Glutamatergic neuron (in vitro differentiated cells): ENCODE results near the gene FGF14. TPM values are rescaled to one million over a fixed set of nuclear protein-coding genes. Genes with fewer than 3 reads are reported as not detected.

Experiments
- DNase-seq: peaks from one replicate; pipeline ENCODE4 v3.0.0; 2022
- H3K27ac Mint-ChIP-seq: one replicate; pipeline ENCODE4 v1.8.0; 2020; ENCODE audit warnings: mild to moderate bottlenecking, mixed read lengths, inconsistent platforms; ENCODE audit not compliant: unreplicated experiment
- H3K27me3 Mint-ChIP-seq: one replicate; pipeline ENCODE4 v1.8.0; 2020; ENCODE audit warnings: mild to moderate bottlenecking, moderate library complexity, mixed read lengths, inconsistent platforms; ENCODE audit not compliant: unreplicated experiment
- H3K36me3 Mint-ChIP-seq: one replicate; pipeline ENCODE4 v1.8.0; 2020; ENCODE audit warnings: mild to moderate bottlenecking, mixed read lengths, inconsistent platforms; ENCODE audit not compliant: unreplicated experiment
- H3K4me1 Mint-ChIP-seq: one replicate; pipeline ENCODE4 v1.8.0; 2020; ENCODE audit warnings: mild to moderate bottlenecking, low read depth, mixed read lengths, inconsistent platforms; ENCODE audit not compliant: unreplicated experiment
- H3K4me3 Mint-ChIP-seq: one replicate; pipeline ENCODE4 v1.8.0; 2020; ENCODE audit warnings: mild to moderate bottlenecking, mixed read lengths, inconsistent platforms; ENCODE audit not compliant: unreplicated experiment
- H3K9me3 Mint-ChIP-seq: one replicate; pipeline ENCODE4 v1.8.0; 2020; ENCODE audit warnings: mild to moderate bottlenecking, moderate library complexity, mixed read lengths, inconsistent platforms; ENCODE audit not compliant: unreplicated experiment
- total RNA-seq: library from RNA; stranded (reverse); fragmentation: NEBNext Ultra II Directional; extraction: Animal tissue kit (Norgen Biotek cat#: 25700); gene quantifications from one replicate; pipeline ENCODE4 v1.2.1, GENCODE V29; 2021; ENCODE audit not compliant: unreplicated experiment
- TF ChIP-seq, protein P1 (sequence below): fragments of 200-600 bp; sonication (generic); IDR thresholded peaks from one replicate; pipeline ENCODE4 v1.5.0; 2021; ENCODE audit not compliant: partially characterized antibody, unreplicated experiment

The FGF14 gene
- total RNA-seq, 1 donor from 2014 or later = 17.8 TPM

DNA sequence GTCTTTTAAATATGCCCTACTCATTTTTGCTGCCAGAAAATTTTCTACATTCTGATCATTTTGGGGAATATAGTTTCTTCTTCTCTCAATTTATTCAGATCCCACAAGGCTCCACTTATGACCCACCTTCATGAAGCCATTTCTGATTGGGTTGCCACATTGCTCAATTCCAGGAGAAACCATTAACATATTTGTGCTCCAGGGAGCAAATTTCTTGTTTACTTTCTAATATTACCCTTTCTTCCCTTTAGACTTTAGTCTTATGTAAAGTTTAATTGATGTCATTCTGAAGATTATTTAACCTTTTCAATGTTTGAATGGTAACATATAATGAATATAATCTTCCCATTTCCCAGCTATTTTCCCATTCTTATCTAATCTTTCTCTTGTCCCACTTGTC lies 617.5 kb downstream of the FGF14 start:
- no peak overlapping the region for H3K4me3 Mint-ChIP-seq
- no peaks in the 10 kb centered on the region for H3K36me3 Mint-ChIP-seq
- peaks cover 4% of the 10 kb centered on the region for H3K4me1 Mint-ChIP-seq
- DNase-seq = no peak
- H3K9me3 Mint-ChIP-seq = peaks cover 2% of the 10 kb centered on the region
- TF ChIP-seq, protein P1, sequence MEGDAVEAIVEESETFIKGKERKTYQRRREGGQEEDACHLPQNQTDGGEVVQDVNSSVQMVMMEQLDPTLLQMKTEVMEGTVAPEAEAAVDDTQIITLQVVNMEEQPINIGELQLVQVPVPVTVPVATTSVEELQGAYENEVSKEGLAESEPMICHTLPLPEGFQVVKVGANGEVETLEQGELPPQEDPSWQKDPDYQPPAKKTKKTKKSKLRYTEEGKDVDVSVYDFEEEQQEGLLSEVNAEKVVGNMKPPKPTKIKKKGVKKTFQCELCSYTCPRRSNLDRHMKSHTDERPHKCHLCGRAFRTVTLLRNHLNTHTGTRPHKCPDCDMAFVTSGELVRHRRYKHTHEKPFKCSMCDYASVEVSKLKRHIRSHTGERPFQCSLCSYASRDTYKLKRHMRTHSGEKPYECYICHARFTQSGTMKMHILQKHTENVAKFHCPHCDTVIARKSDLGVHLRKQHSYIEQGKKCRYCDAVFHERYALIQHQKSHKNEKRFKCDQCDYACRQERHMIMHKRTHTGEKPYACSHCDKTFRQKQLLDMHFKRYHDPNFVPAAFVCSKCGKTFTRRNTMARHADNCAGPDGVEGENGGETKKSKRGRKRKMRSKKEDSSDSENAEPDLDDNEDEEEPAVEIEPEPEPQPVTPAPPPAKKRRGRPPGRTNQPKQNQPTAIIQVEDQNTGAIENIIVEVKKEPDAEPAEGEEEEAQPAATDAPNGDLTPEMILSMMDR = no peak
- no peak overlapping the region for H3K27ac Mint-ChIP-seq
- H3K27me3 Mint-ChIP-seq = peaks cover 4% of the 10 kb centered on the region

DNA sequence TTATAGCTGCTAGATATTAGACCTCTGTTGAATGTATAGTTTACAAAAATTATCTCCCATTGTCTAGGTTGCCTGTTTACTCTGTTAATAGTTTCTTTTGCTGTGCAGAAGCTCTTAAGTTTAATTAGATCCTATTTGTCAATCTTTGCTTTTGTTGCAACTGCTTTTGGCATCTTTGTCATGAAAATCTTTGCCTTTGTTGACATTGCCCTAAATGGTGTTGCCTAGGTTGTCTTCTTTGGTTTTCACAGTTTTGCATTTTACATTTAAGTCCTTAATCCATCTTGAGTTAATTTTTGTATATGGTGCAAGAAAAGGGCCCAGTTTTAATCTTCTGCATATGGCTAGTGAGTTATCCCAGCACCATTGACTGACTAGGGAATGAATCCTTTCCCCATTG lies 618.3 kb downstream of the FGF14 start:
- Mint-ChIP-seq H3K36me3 (peaks cover 1% of the 10 kb centered on the region), H3K9me3 (peaks cover 2% of the 10 kb centered on the region), H3K4me3 (no peak overlapping the region), H3K27ac (no peak overlapping the region), H3K27me3 (peaks cover 4% of the 10 kb centered on the region), H3K4me1 (peaks cover 4% of the 10 kb centered on the region)
- no peak for DNase-seq
- TF ChIP-seq, protein P1 = no peak

DNA sequence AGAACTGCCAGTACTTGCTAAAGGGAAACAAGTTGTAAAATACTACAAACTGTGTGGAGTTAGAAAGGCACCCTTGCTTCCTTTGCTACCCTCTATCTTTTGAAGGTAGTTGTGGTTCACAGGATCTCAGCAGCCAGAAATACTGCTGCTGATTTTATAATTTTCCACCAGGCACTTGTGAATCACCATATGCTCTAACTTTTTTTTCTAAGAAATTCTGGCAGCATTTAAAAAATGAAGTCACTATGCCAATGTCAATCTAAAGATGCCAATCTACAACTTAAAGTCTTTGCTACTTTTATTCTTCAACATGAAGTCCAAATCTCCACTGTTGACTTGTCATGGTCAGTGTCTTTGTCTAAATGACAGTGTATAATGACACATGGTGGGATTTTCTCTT lies 621.6 kb downstream of the FGF14 start:
- Mint-ChIP-seq H3K9me3 (peaks cover 5% of the 10 kb centered on the region), H3K4me1 (no peaks in the 10 kb centered on the region), H3K27me3 (peaks cover 2% of the 10 kb centered on the region), H3K27ac (no peak overlapping the region), H3K36me3 (peaks cover 7% of the 10 kb centered on the region), H3K4me3 (no peak overlapping the region)
- DNase-seq = no peak
- TF ChIP-seq, protein P1 = no peak

DNA sequence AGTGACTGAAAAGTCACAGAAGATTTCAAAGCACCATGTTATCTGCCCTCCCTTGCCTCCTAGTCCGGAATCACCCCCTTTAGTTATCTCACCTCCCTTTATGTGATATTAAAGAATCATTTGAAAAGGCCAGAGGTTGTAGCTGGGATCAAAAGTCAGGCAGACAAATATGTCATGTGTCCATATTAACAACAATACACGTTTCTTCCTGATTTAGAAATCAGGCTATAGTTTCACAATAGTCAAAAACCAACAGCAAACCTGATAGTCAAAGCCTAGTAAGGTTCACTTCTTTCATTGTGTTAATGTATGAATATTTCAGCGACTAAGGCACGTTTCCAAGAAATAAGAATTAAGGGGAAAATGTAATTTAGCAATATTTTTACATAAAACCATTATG lies 622.7 kb downstream of the FGF14 start:
- DNase-seq = no peak
- Mint-ChIP-seq H3K36me3 (peaks cover 7% of the 10 kb centered on the region), H3K9me3 (peaks cover 5% of the 10 kb centered on the region), H3K4me1 (no peaks in the 10 kb centered on the region), H3K4me3 (no peak overlapping the region), H3K27me3 (peaks cover 2% of the 10 kb centered on the region), H3K27ac (no peak overlapping the region)
- TF ChIP-seq, protein P1 = no peak

DNA sequence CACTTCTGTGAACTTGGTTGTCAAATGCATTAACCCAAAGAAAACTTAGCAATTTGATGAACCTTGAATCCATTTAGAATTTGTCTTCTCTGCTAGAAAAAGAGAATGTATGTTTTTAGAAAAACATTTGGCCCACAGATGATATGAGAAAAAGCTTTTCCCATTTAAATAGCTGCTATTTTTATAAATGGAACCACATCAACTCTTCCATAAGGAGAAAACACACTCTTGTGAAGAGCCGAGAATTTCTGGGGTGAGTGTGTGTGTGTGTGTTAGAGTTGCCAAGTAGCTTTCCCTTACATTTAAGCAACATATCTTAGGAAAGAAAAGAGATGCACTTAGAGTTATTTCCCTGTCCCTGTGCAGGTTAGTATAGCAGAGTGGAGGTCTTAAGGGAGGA lies 626.6 kb downstream of the FGF14 start:
- Mint-ChIP-seq H3K27me3 (no peaks in the 10 kb centered on the region), H3K9me3 (peaks cover 2% of the 10 kb centered on the region), H3K27ac (no peak overlapping the region), H3K36me3 (peaks cover 7% of the 10 kb centered on the region), H3K4me1 (peaks cover 2% of the 10 kb centered on the region), H3K4me3 (no peak overlapping the region)
- DNase-seq = no peak
- TF ChIP-seq, protein P1 = no peak
